IMR-90 (cell line): ENCODE results near the gene ATXN1. TPM values are rescaled to one million over a fixed set of nuclear protein-coding genes. Genes with fewer than 3 reads are reported as not detected.

Source experiments
- ATAC-seq: fragments of 200-7000 bp; cut with Tn5 transposase; 2 replicates; pipeline ENCODE4 v1.9.1; 2020; ENCODE audit warnings: low read depth, mild to moderate bottlenecking, moderate library complexity
- BruUV-seq: library from RNA; stranded (reverse); fragments of 400-500 nt; replicated peaks from 2 replicates; lab custom pipeline; 2021; lab: Mats Ljungman, UMichigan
- CTCF ChIA-PET: fragments of 300-600 bp; formaldehyde crosslinking; extraction: SDS; loops from one replicate; lab custom pipeline; 2021; ENCODE audit warnings: antibody characterized with exemption; lab: Yijun Ruan, JAX
- POLR2A ChIA-PET: fragments of 300-600 bp; sonication (Branson Sonifier 250); formaldehyde crosslinking; loops from one replicate; lab custom pipeline; 2022; ENCODE audit warnings: antibody characterized with exemption; ENCODE audit not compliant: unreplicated experiment; lab: Charles Lee
- DNase-seq: peaks from one replicate; pipeline ENCODE4 v3.0.0; 2013
- H2AFZ ChIP-seq: replicated peaks from 2 replicates; pipeline ENCODE3; 2013; ENCODE audit warnings: low read length, mild to moderate bottlenecking; ENCODE audit not compliant: poor library complexity
- H2AK5ac ChIP-seq: 2 replicates; pipeline ENCODE4 v1.6.1; 2013; ENCODE audit warnings: low read depth, low read length, inconsistent platforms
- H2AK9ac ChIP-seq: replicated peaks from 2 replicates; pipeline ENCODE3; 2013; ENCODE audit warnings: mild to moderate bottlenecking, low read depth, low read length, moderate library complexity; ENCODE audit not compliant: poor library complexity
- H2BK120ac ChIP-seq: 2 replicates; pipeline ENCODE4 v1.6.1; 2013; ENCODE audit warnings: low read depth, low read length, inconsistent platforms
- H2BK15ac ChIP-seq: 3 replicates; pipeline ENCODE4 v1.6.1; 2013; ENCODE audit warnings: low read depth, low read length, inconsistent platforms
- H2BK20ac ChIP-seq: 2 replicates; pipeline ENCODE4 v1.6.1; 2013; ENCODE audit warnings: low read depth, mild to moderate bottlenecking, inconsistent platforms, low read length, moderate library complexity
- H2BK5ac ChIP-seq: 2 replicates; pipeline ENCODE4 v1.6.1; 2013; ENCODE audit warnings: mild to moderate bottlenecking, low read depth, low read length, inconsistent platforms; ENCODE audit not compliant: poor library complexity, severe bottlenecking
- H3K14ac ChIP-seq: replicated peaks from 2 replicates; pipeline ENCODE4 v1.6.1; 2013; ENCODE audit warnings: low read depth, low read length, inconsistent platforms
- H3K18ac ChIP-seq: 2 replicates; pipeline ENCODE4 v1.6.1; 2013; ENCODE audit warnings: low read depth, low read length, control low read depth
- H3K23ac ChIP-seq: 2 replicates; pipeline ENCODE4 v1.6.1; 2013; ENCODE audit warnings: low read depth, low read length, inconsistent platforms
- H3K27ac ChIP-seq: 2 replicates; pipeline ENCODE4 v1.5.1; 2013; ENCODE audit warnings: mild to moderate bottlenecking, control low read depth, low read length; ENCODE audit not compliant: insufficient read depth
- H3K27me3 ChIP-seq: 2 replicates; pipeline ENCODE4 v1.6.1; 2013; ENCODE audit warnings: low read length; ENCODE audit not compliant: control insufficient read depth, insufficient read depth
- H3K36me3 ChIP-seq: 2 replicates; pipeline ENCODE4 v1.6.1; 2013; ENCODE audit warnings: low read length, mixed read lengths; ENCODE audit not compliant: control insufficient read depth, insufficient read depth
- H3K4ac ChIP-seq: 2 replicates; pipeline ENCODE4 v1.6.1; 2013; ENCODE audit warnings: low read depth, low read length, inconsistent platforms
- H3K4me1 ChIP-seq: 2 replicates; pipeline ENCODE4 v1.6.1; 2013; ENCODE audit warnings: low read length, mixed read lengths; ENCODE audit not compliant: control insufficient read depth, insufficient read depth
- H3K4me2 ChIP-seq: 2 replicates; pipeline ENCODE4 v1.6.1; 2013; ENCODE audit warnings: low read depth, mild to moderate bottlenecking, control low read depth, low read length, moderate library complexity
- H3K4me3 ChIP-seq: 2 replicates; pipeline ENCODE4 v1.5.1; 2013; ENCODE audit warnings: low read depth, mild to moderate bottlenecking, control low read depth, low read length, moderate library complexity; ENCODE audit not compliant: insufficient read depth
- H3K56ac ChIP-seq: 2 replicates; pipeline ENCODE4 v1.6.1; 2013; ENCODE audit warnings: low read length, inconsistent platforms; ENCODE audit not compliant: insufficient read depth; ENCODE audit errors: extremely low read depth
- H3K79me1 ChIP-seq, 2 experiments: 2 replicates each; pipeline ENCODE4 v1.6.1; 2013; ENCODE audit warnings: low read length in 2 of 2, inconsistent platforms in 1 of 2, low read depth in 1 of 2
- H3K9ac ChIP-seq: 2 replicates; pipeline ENCODE4 v1.6.1; 2013; ENCODE audit warnings: low read depth, low read length, control low read depth
- H3K9me1 ChIP-seq: 2 replicates; pipeline ENCODE4 v1.6.1; 2013; ENCODE audit warnings: low read length, inconsistent platforms; ENCODE audit not compliant: insufficient read depth
- H3K9me3 ChIP-seq: 2 replicates; pipeline ENCODE4 v1.6.1; 2013; ENCODE audit warnings: low read length; ENCODE audit not compliant: control insufficient read depth, insufficient read depth
- H4K20me1 ChIP-seq: 2 replicates; pipeline ENCODE4 v1.6.1; 2013; ENCODE audit warnings: low read length, inconsistent platforms; ENCODE audit not compliant: insufficient read depth
- H4K5ac ChIP-seq: 2 replicates; pipeline ENCODE4 v1.6.1; 2013; ENCODE audit warnings: mild to moderate bottlenecking, low read depth, low read length, control low read depth
- H4K8ac ChIP-seq, 2 experiments: 2 replicates each; pipeline ENCODE4 v1.6.1; 2013; ENCODE audit warnings: low read depth in 2 of 2, low read length in 2 of 2, control low read depth in 1 of 2, inconsistent platforms in 1 of 2
- H4K91ac ChIP-seq: 2 replicates; pipeline ENCODE4 v1.6.1; 2013; ENCODE audit warnings: low read depth, low read length, inconsistent platforms; ENCODE audit not compliant: insufficient read depth
- BHLHE40 ChIP-seq: fragments of 150-350 bp; IDR thresholded peaks from 2 replicates; pipeline ENCODE4 v1.6.1; 2016; ENCODE audit warnings: mild to moderate bottlenecking, low read depth, low read length
- CEBPB ChIP-seq: IDR thresholded peaks from 2 replicates; pipeline ENCODE4 v1.6.1; 2012; ENCODE audit warnings: low read depth, low read length, improper control_type of control experiment
- CHD1 ChIP-seq: IDR thresholded peaks from 2 replicates; pipeline ENCODE4 v1.6.1; 2012; ENCODE audit warnings: low read depth, low read length, improper control_type of control experiment
- CTCF ChIP-seq: conservative IDR thresholded peaks from 2 replicates; pipeline ENCODE4 v1.5.1; 2012; ENCODE audit warnings: mild to moderate bottlenecking, low read depth, low read length, improper control_type of control experiment
- FOS ChIP-seq: fragments of 150-350 bp; IDR thresholded peaks from 2 replicates; pipeline ENCODE4 v1.6.1; 2016; ENCODE audit warnings: low read depth, low read length
- MAFK ChIP-seq: IDR thresholded peaks from 2 replicates; pipeline ENCODE4 v1.6.1; 2012; ENCODE audit warnings: low read depth, low read length, improper control_type of control experiment
- MAZ ChIP-seq: IDR thresholded peaks from 2 replicates; pipeline ENCODE4 v1.6.1; 2012; ENCODE audit warnings: low read depth, mild to moderate bottlenecking, low read length, improper control_type of control experiment, moderate library complexity, borderline replicate concordance
- MXI1 ChIP-seq: IDR thresholded peaks from 2 replicates; pipeline ENCODE4 v1.6.1; 2012; ENCODE audit warnings: low read depth, mild to moderate bottlenecking, low read length, moderate library complexity, borderline replicate concordance
- NFE2L2 ChIP-seq: fragments of 150-350 bp; IDR thresholded peaks from 2 replicates; pipeline ENCODE4 v1.6.1; 2016; ENCODE audit warnings: low read depth, mild to moderate bottlenecking, low read length
- POLR2A ChIP-seq: IDR thresholded peaks from 2 replicates; pipeline ENCODE4 v1.6.1; 2012; ENCODE audit warnings: mild to moderate bottlenecking, low read depth, low read length
- RAD21 ChIP-seq: IDR thresholded peaks from 2 replicates; pipeline ENCODE4 v1.6.1; 2012; ENCODE audit warnings: low read length, improper control_type of control experiment
- RCOR1 ChIP-seq: IDR thresholded peaks from 2 replicates; pipeline ENCODE4 v1.6.1; 2012; ENCODE audit warnings: mild to moderate bottlenecking, low read length, improper control_type of control experiment; ENCODE audit not compliant: insufficient replicate concordance
- RFX5 ChIP-seq: IDR thresholded peaks from 2 replicates; pipeline ENCODE4 v1.8.0; 2012; ENCODE audit warnings: low read depth, mild to moderate bottlenecking, low read length, moderate library complexity
- SMC3 ChIP-seq: fragments of 150-350 bp; IDR thresholded peaks from 2 replicates; pipeline ENCODE4 v1.6.1; 2016; ENCODE audit warnings: low read depth, mild to moderate bottlenecking, antibody characterized with exemption, low read length, moderate library complexity
- USF2 ChIP-seq: fragments of 150-350 bp; IDR thresholded peaks from 2 replicates; pipeline ENCODE4 v1.6.1; 2017; ENCODE audit warnings: mild to moderate bottlenecking, antibody characterized with exemption, low read length, low read depth
- WGBS, 2 experiments: methylation state at CpG; one replicate each; pipeline versions ENCODE4 v1.1.5 to v1.1.7; 2013; ENCODE audit warnings: missing lambda C conversion rate in 2 of 2; ENCODE audit not compliant: insufficient read length in 1 of 2; ENCODE audit errors: extremely low coverage in 2 of 2; 5-methylcytosine and 5-hydroxymethylcytosine counted together
- dilution Hi-C: fragments of 300-500 bp; cut with HindIII; formaldehyde crosslinking; loops from one replicate; pipeline ENCODE4 v1.14.3; 2018; ENCODE audit warnings: low sequenced_read_pairs; ENCODE audit not compliant: unreplicated experiment
- in situ Hi-C: fragments of 300-500 bp; cut with MboI; formaldehyde crosslinking; loops from 3 replicates; pipeline ENCODE4 v1.14.3; 2019; ENCODE audit warnings: low sequenced_read_pairs, inconsistent platforms, mixed read lengths
- intact Hi-C: fragments of 100-400 bp; cut with micrococcal nuclease; formaldehyde crosslinking; loops from 2 replicates; pipeline ENCODE4 v1.10.0; 2022
- polyA plus RNA-seq, 3 experiments: library from polyadenylated mRNA; depleted of rRNA; stranded (reverse); fragments of >200 nt; gene quantifications; 2 replicates each; pipeline ENCODE4 v1.2.3, GENCODE V29; 2012; ENCODE audit warnings: low replicate concordance in 1 of 3
- total RNA-seq: library from RNA; depleted of rRNA; stranded (reverse); fragments of >200 nt; gene quantifications from 2 replicates; pipeline ENCODE4 v1.2.3, GENCODE V29; 2012

The ATXN1 gene
- total and polyA plus RNA-seq, 2 of the 4 experiments (the other 2 are of a cell fraction): 7.3 to 11.1 TPM

GRCh38 chr6:16711546-16712254 is 49.6 kb downstream of the ATXN1 start:
- H3K56ac ChIP-seq: no peak overlapping the region
- no peak overlapping the region for H2BK120ac ChIP-seq
- H2AK9ac ChIP-seq: no peak overlapping the region
- H3K4me2 ChIP-seq: no peak overlapping the region
- H3K9me3 ChIP-seq: no peaks in the 10 kb centered on the region
- ChIA-PET POLR2A (no interaction called here), CTCF (no interaction called here)
- H2BK20ac ChIP-seq: no peak overlapping the region
- H4K5ac ChIP-seq: peak overlapping the region; percentile 54; the same call in 1 of the 2 replicates
- H4K8ac ChIP-seq: peak overlapping the region in 1 of 2 experiments; percentile 16; a peak in 1 of 4 replicates
- intact Hi-C loops (no loop called here), dilution Hi-C loops (no loop called here), in situ Hi-C loops (no loop called here)
- no peak overlapping the region for H2AK5ac ChIP-seq
- H3K9ac ChIP-seq: no peak overlapping the region
- H3K27me3 ChIP-seq: no peaks in the 10 kb centered on the region
- WGBS, 2 experiments: no CpG with 5 or more reads among the region's 8 CpGs
- no peak overlapping the region for H3K14ac ChIP-seq
- H3K4me1 ChIP-seq: peaks cover 19% of the 10 kb centered on the region
- no peak overlapping the region for H3K4me3 ChIP-seq
- H2AFZ ChIP-seq: no peak overlapping the region
- BruUV-seq: no TSS peak
- no peak overlapping the region for H2BK5ac ChIP-seq
- H3K27ac ChIP-seq: no peak overlapping the region
- H3K18ac ChIP-seq: no peak overlapping the region; the same call in 1 of the 2 replicates
- no peak overlapping the region for H4K91ac ChIP-seq
- peaks cover 30 to 50% of the 10 kb centered on the region in 2 experiments; a peak in 3 of 4 replicates for H3K79me1 ChIP-seq
- ATAC-seq: no peak
- H2BK15ac ChIP-seq: no peak overlapping the region; the same call in 2 of the 3 replicates
- H3K23ac ChIP-seq: no peak overlapping the region
- H3K9me1 ChIP-seq: peaks cover 9% of the 10 kb centered on the region
- 0 out of 2 replicates have a peak, but pooled peaks cover 1% of the 10 kb centered on the region for H3K36me3 ChIP-seq
- DNase-seq: no peak
- H4K20me1 ChIP-seq: 0 out of 2 replicates have a peak, but pooled peaks cover 2% of the 10 kb centered on the region
- peak overlapping the region; percentile 3; the same call in 1 of the 2 replicates for H3K4ac ChIP-seq
- TF ChIP-seq CEBPB: no peak
- no peak for TF ChIP-seq FOS
- no peak for TF ChIP-seq MAFK
- no peak for TF ChIP-seq SMC3
- TF ChIP-seq NFE2L2: no peak
- TF ChIP-seq CHD1: no peak
- no peak for TF ChIP-seq RFX5
- TF ChIP-seq USF2: no peak
- no peak for TF ChIP-seq RAD21
- TF ChIP-seq POLR2A: no peak
- no peak for TF ChIP-seq MXI1
- TF ChIP-seq CTCF: no peak
- no peak for TF ChIP-seq BHLHE40
- no peak for TF ChIP-seq MAZ
- TF ChIP-seq RCOR1: no peak
